Trophoblast cell (in vitro differentiated cells and primary cell): ENCODE data around the gene RNF182.
"Not testable (repeated sequence)": the region's sequence is repeated elsewhere in the genome, so short reads cannot be mapped to it uniquely, and the experiment has no call there.

ENCODE experiments used
- DNase-seq, 2 donors: peaks; one replicate each; pipeline ENCODE4 v3.0.0-alpha.2; 2016
- H2AFZ ChIP-seq: 2 replicates; pipeline ENCODE4 v1.6.1; 2013; ENCODE audit warnings: low read length, moderate library complexity, mild to moderate bottlenecking; ENCODE audit not compliant: insufficient read depth, poor library complexity
- H2AK5ac ChIP-seq: 2 replicates; pipeline ENCODE4 v1.6.1; 2013; ENCODE audit warnings: mild to moderate bottlenecking, low read length
- H2BK120ac ChIP-seq: 2 replicates; pipeline ENCODE4 v1.6.1; 2013; ENCODE audit warnings: low read length, mild to moderate bottlenecking, moderate library complexity; ENCODE audit not compliant: insufficient read depth, poor library complexity
- H2BK12ac ChIP-seq: 2 replicates; pipeline ENCODE4 v1.6.1; 2013; ENCODE audit warnings: mild to moderate bottlenecking, low read length, moderate library complexity
- H2BK5ac ChIP-seq: 2 replicates; pipeline ENCODE4 v1.6.1; 2013; ENCODE audit warnings: low read length, low read depth, moderate library complexity, mild to moderate bottlenecking; ENCODE audit not compliant: poor library complexity
- H3K14ac ChIP-seq: 2 replicates; pipeline ENCODE4 v1.6.1; 2013; ENCODE audit warnings: mild to moderate bottlenecking, low read length
- H3K18ac ChIP-seq: 2 replicates; pipeline ENCODE4 v1.6.1; 2013; ENCODE audit warnings: mild to moderate bottlenecking, low read length
- H3K23ac ChIP-seq: 2 replicates; pipeline ENCODE4 v1.6.1; 2013; ENCODE audit warnings: low read length
- H3K27ac ChIP-seq: 2 replicates; pipeline ENCODE4 v1.5.1; 2013; ENCODE audit warnings: low read depth, mild to moderate bottlenecking, inconsistent platforms, low read length, moderate library complexity
- H3K27me3 ChIP-seq: 2 replicates; pipeline ENCODE4 v1.6.1; 2013; ENCODE audit warnings: inconsistent platforms, mild to moderate bottlenecking, low read length, moderate library complexity; ENCODE audit not compliant: insufficient read depth
- H3K36me3 ChIP-seq, 2 experiments: 1 replicate in 1 of 2; 2 replicates in 1 of 2; pipeline ENCODE4 v1.6.1; 2013; ENCODE audit warnings: low read length in 2 of 2, mild to moderate bottlenecking in 2 of 2, moderate library complexity in 1 of 2; ENCODE audit not compliant: insufficient read depth in 2 of 2, control insufficient read depth in 1 of 2
- H3K4ac ChIP-seq: 2 replicates; pipeline ENCODE4 v1.6.1; 2013; ENCODE audit warnings: low read depth, mild to moderate bottlenecking, low read length, moderate library complexity
- H3K4me1 ChIP-seq, 2 experiments: 1 replicate in 1 of 2; 2 replicates in 1 of 2; pipeline ENCODE4 v1.6.1; 2013; ENCODE audit warnings: low read length in 2 of 2, mild to moderate bottlenecking in 2 of 2, moderate library complexity in 1 of 2; ENCODE audit not compliant: insufficient read depth in 2 of 2, control insufficient read depth in 1 of 2
- H3K4me2 ChIP-seq: 2 replicates; pipeline ENCODE4 v1.6.1; 2013; ENCODE audit warnings: inconsistent platforms, mild to moderate bottlenecking, low read length, moderate library complexity
- H3K4me3 ChIP-seq: 2 replicates; pipeline ENCODE4 v1.5.1; 2013; ENCODE audit warnings: mild to moderate bottlenecking, low read depth, low read length, inconsistent platforms
- H3K79me1 ChIP-seq: one replicate; pipeline ENCODE4 v1.6.1; 2013; ENCODE audit warnings: low read length
- H3K79me2 ChIP-seq: 2 replicates; pipeline ENCODE4 v1.6.1; 2013; ENCODE audit warnings: low read length, mild to moderate bottlenecking; ENCODE audit not compliant: control insufficient read depth, insufficient read depth, poor library complexity
- H3K9ac ChIP-seq: 2 replicates; pipeline ENCODE4 v1.6.1; 2013; ENCODE audit warnings: mild to moderate bottlenecking, low read length
- H3K9me3 ChIP-seq: 2 replicates; pipeline ENCODE4 v1.6.1; 2013; ENCODE audit warnings: low read depth, mild to moderate bottlenecking, control low read depth, inconsistent platforms, low read length; ENCODE audit not compliant: insufficient read depth
- H4K12ac ChIP-seq: 2 replicates; pipeline ENCODE4 v1.6.1; 2013; ENCODE audit warnings: low read depth, mild to moderate bottlenecking, low read length, moderate library complexity
- H4K8ac ChIP-seq: 2 replicates; pipeline ENCODE4 v1.6.1; 2013; ENCODE audit warnings: low read depth, mild to moderate bottlenecking, low read length, moderate library complexity
- H4K91ac ChIP-seq: one replicate; pipeline ENCODE4 v1.6.1; 2013; ENCODE audit warnings: low read depth, mild to moderate bottlenecking, low read length, moderate library complexity
- WGBS: extraction: QIAGEN DNeasy Blood & Tissue Kit; methylation state at CpG from one replicate; pipeline ENCODE4 v1.1.7; 2013; ENCODE audit warnings: missing lambda C conversion rate; ENCODE audit not compliant: insufficient read length, insufficient coverage; ENCODE audit errors: extremely low coverage; 5-methylcytosine and 5-hydroxymethylcytosine counted together

The RNF182 gene

GRCh38 chr6:13953061-13953705, 28.4 kb downstream of the RNF182 start:
- Histone ChIP-seq H2BK120ac (no peak overlapping the region), H3K9me3 (peaks cover 2% of the 10 kb centered on the region), H3K27ac (peak overlapping the region; percentile 22), H2AFZ (no peak overlapping the region), H4K12ac (no peak overlapping the region), H2AK5ac (no peak overlapping the region), H3K4ac (no peak overlapping the region), H3K27me3 (no peaks in the 10 kb centered on the region), H2BK12ac (no peak overlapping the region), H3K4me3 (no peak overlapping the region), H3K79me1 (peaks cover 6% of the 10 kb centered on the region), H4K8ac (no peak overlapping the region), H3K14ac (no peak overlapping the region), H3K23ac (no peak overlapping the region), H3K18ac (no peak overlapping the region), H3K4me2 (no peak overlapping the region), H3K36me3 (no peaks in the 10 kb centered on the region), H3K9ac (no peak overlapping the region), H2BK5ac (no peak overlapping the region), H3K79me2 (no peaks in the 10 kb centered on the region), H4K91ac (no peak overlapping the region), H3K4me1 (peaks cover 0 to 7% of the 10 kb centered on the region in 2 experiments)
- WGBS, result no CpG with 5 or more reads among the region's 2 CpGs
- DNase-seq, result peak; percentile 89 to 96

- no peak overlapping the region for H2BK5ac ChIP-seq
- H3K9ac ChIP-seq, result no peak overlapping the region
- H3K4ac ChIP-seq, result no peak overlapping the region
- no peak overlapping the region for H4K91ac ChIP-seq
- no peak overlapping the region for H3K4me2 ChIP-seq
- H3K18ac ChIP-seq, result no peak overlapping the region
- H3K27ac ChIP-seq, result no peak overlapping the region
- H4K12ac ChIP-seq, result no peak overlapping the region
- no peak overlapping the region for H3K14ac ChIP-seq
- no peak overlapping the region for H2BK12ac ChIP-seq
- no peak overlapping the region for H2AFZ ChIP-seq
- no peaks in the 10 kb centered on the region for H3K36me3 ChIP-seq
- peaks cover 4% of the 10 kb centered on the region for H3K9me3 ChIP-seq
- DNase-seq, result no peak
- no peak overlapping the region for H2BK120ac ChIP-seq
- WGBS, result no CpG with 5 or more reads among the region's 4 CpGs
- H3K27me3 ChIP-seq, result no peaks in the 10 kb centered on the region
- H3K4me1 ChIP-seq, result no peaks in the 10 kb centered on the region
- H3K79me2 ChIP-seq, result no peaks in the 10 kb centered on the region
- H3K23ac ChIP-seq, result no peak overlapping the region
- H2AK5ac ChIP-seq, result no peak overlapping the region
- H4K8ac ChIP-seq, result no peak overlapping the region
- H3K79me1 ChIP-seq, result no peaks in the 10 kb centered on the region
- no peak overlapping the region for H3K4me3 ChIP-seq
Observed at GRCh38 chr6:13965582-13966127, 40.9 kb downstream of the RNF182 start.

GRCh38 chr6:13971303-13971702, 46.6 kb downstream of the RNF182 start:
- DNase-seq, result no peak
- no peak overlapping the region for H3K4me3 ChIP-seq
- no peak overlapping the region for H3K4me2 ChIP-seq
- H3K18ac ChIP-seq, result no peak overlapping the region
- no peaks in the 10 kb centered on the region for H3K79me1 ChIP-seq
- no peak overlapping the region for H2BK12ac ChIP-seq
- no peak overlapping the region for H2BK5ac ChIP-seq
- no peaks in the 10 kb centered on the region for H3K4me1 ChIP-seq
- no peak overlapping the region for H4K12ac ChIP-seq
- no peak overlapping the region for H2BK120ac ChIP-seq
- H2AFZ ChIP-seq, result no peak overlapping the region
- H3K9ac ChIP-seq, result no peak overlapping the region
- H3K79me2 ChIP-seq, result no peaks in the 10 kb centered on the region
- peaks cover 0 to 1% of the 10 kb centered on the region in 2 experiments for H3K36me3 ChIP-seq
- H3K27me3 ChIP-seq, result no peaks in the 10 kb centered on the region
- H4K91ac ChIP-seq, result no peak overlapping the region
- no peak overlapping the region for H3K14ac ChIP-seq
- H3K23ac ChIP-seq, result no peak overlapping the region
- H3K9me3 ChIP-seq, result peaks cover 7% of the 10 kb centered on the region
- no peak overlapping the region for H4K8ac ChIP-seq
- no peak overlapping the region for H3K4ac ChIP-seq
- H3K27ac ChIP-seq, result no peak overlapping the region
- WGBS, result no CpG with 5 or more reads among the region's 3 CpGs
- no peak overlapping the region for H2AK5ac ChIP-seq

GRCh38 chr6:13972602-13973001, 47.9 kb downstream of the RNF182 start:
- not testable (repeated sequence) for H3K36me3 ChIP-seq, H2BK12ac ChIP-seq, H4K12ac ChIP-seq, H3K9me3 ChIP-seq, H3K4ac ChIP-seq, H3K18ac ChIP-seq, H2BK5ac ChIP-seq, H3K4me1 ChIP-seq, H2AK5ac ChIP-seq, H4K8ac ChIP-seq, DNase-seq, H3K23ac ChIP-seq, H2BK120ac ChIP-seq, H4K91ac ChIP-seq, H3K79me2 ChIP-seq, H3K4me2 ChIP-seq, H3K4me3 ChIP-seq, H3K14ac ChIP-seq, H2AFZ ChIP-seq, H3K79me1 ChIP-seq, H3K9ac ChIP-seq, H3K27me3 ChIP-seq, H3K27ac ChIP-seq
- WGBS, result no CpG with 5 or more reads among the region's 3 CpGs
